ENCODE data around the gene APOBEC3A. TPM values are rescaled to one million over a fixed set of nuclear protein-coding genes. Genes with fewer than 3 reads are reported as not detected.

APOBEC3A gene
- polyA plus RNA-seq, 1 of the 3 experiments (the other 2 are of a cell fraction): not detected

GRCh38 chr22:38950527-38951295 lies 6.7 kb upstream of the APOBEC3A start:
- Histone ChIP-seq H3K27me3 (ENCODE audit: insufficient read depth) (no peaks in the 10 kb centered on the region; the same call in 1 of the 2 replicates), H3K27ac (ENCODE audit: low read depth in 2 of 2, low read length in 1 of 2) (no peak overlapping the region), H3K9me2 (no peaks in the 10 kb centered on the region), H4K20me1 (ENCODE audit: insufficient read depth) (no peaks in the 10 kb centered on the region), H3K4me1 (ENCODE audit: control insufficient read depth in 1 of 2, insufficient read depth in 2 of 2, low read depth in 1 of 2, low read length in 1 of 2) (no peaks in the 10 kb centered on the region), H3K79me2 (ENCODE audit: insufficient read depth) (no peaks in the 10 kb centered on the region), H3K4me2 (no peak overlapping the region), H3K9me3 (no peaks in the 10 kb centered on the region), H3K36me3 (replicated peaks in 1 of 2; ENCODE audit: control insufficient read depth in 1 of 2, insufficient read depth in 2 of 2, low read length in 1 of 2) (no peaks in the 10 kb centered on the region), H3K4me3 (ENCODE audit: low read depth in 2 of 2, low read length in 1 of 2) (no peak overlapping the region), H2AFZ (ENCODE audit: low read depth) (no peak overlapping the region), H3F3A (replicated peaks; ENCODE audit: insufficient read depth) (no peaks in the 10 kb centered on the region), H3K9ac (no peak overlapping the region)
- 67% methylated on average over 4 of the region's 13 CpGs for WGBS (ENCODE audit: low lambda C conversion rate)
- ChIA-PET POLR2A (no interaction called here), CTCF (interaction anchor here (1.4 to 1.6 kb wide), 2 partner anchors 9 to 23 kb away, joined by 3 read pairs; no protein-coding TSS in a partner anchor)
- no peak for TF ChIP-seq REST (IDR thresholded peaks at IDR 0.05; ENCODE audit: low read depth, low read length)
- DNase-seq: no peak

GRCh38 chr22:38951734-38952133 lies 5.7 kb upstream of the APOBEC3A start:
- ChIA-PET POLR2A (no interaction called here), CTCF (interaction anchor here (1.6 kb wide), 1 partner anchor 10 kb away, joined by 3 read pairs; no protein-coding TSS in a partner anchor)
- WGBS (ENCODE audit: low lambda C conversion rate): 89% methylated on average over 1 of the region's 2 CpGs
- H3F3A ChIP-seq (replicated peaks; ENCODE audit: insufficient read depth): no peaks in the 10 kb centered on the region
- no peak overlapping the region for H3K27ac ChIP-seq (ENCODE audit: low read depth in 2 of 2, low read length in 1 of 2)
- H3K27me3 ChIP-seq (ENCODE audit: insufficient read depth): no peaks in the 10 kb centered on the region; the same call in 1 of the 2 replicates
- no peak for DNase-seq
- H2AFZ ChIP-seq (ENCODE audit: low read depth): no peak overlapping the region
- H4K20me1 ChIP-seq (ENCODE audit: insufficient read depth): no peaks in the 10 kb centered on the region
- H3K36me3 ChIP-seq (replicated peaks in 1 of 2; ENCODE audit: control insufficient read depth in 1 of 2, insufficient read depth in 2 of 2, low read length in 1 of 2): no peaks in the 10 kb centered on the region
- H3K9me2 ChIP-seq: no peaks in the 10 kb centered on the region
- no peak overlapping the region for H3K4me3 ChIP-seq (ENCODE audit: low read depth in 2 of 2, low read length in 1 of 2)
- TF ChIP-seq YY1 (IDR thresholded peaks at IDR 0.05; ENCODE audit: low read depth) (no peak), EP300 (IDR thresholded peaks at IDR 0.05; ENCODE audit: borderline replicate concordance in 1 of 2, low read depth in 1 of 2, low read length in 1 of 2) (no peak), TAF1 (IDR thresholded peaks at IDR 0.05; ENCODE audit: borderline replicate concordance, low read depth, low read length) (no peak), GABPA (IDR thresholded peaks at IDR 0.05; ENCODE audit: low read depth) (no peak), NFIC (IDR thresholded peaks at IDR 0.05; ENCODE audit: borderline replicate concordance) (no peak), IRF3 (IDR thresholded peaks at IDR 0.05; ENCODE audit: low read depth, low read length) (no peak), TCF12 (IDR thresholded peaks at IDR 0.05) (no peak), NRF1 (IDR thresholded peaks at IDR 0.05; ENCODE audit: low read depth, low read length) (no peak), CHD2 (IDR thresholded peaks at IDR 0.05; ENCODE audit: low read length, partially characterized antibody) (no peak), RFX5 (IDR thresholded peaks at IDR 0.05; ENCODE audit: low read length) (no peak), MEF2A (IDR thresholded peaks at IDR 0.05; ENCODE audit: borderline replicate concordance, low read depth) (no peak), RAD21 (IDR thresholded peaks at IDR 0.05; ENCODE audit: low read length) (no peak), TEAD4 (IDR thresholded peaks at IDR 0.05; ENCODE audit: borderline replicate concordance, insufficient read depth) (no peak), FOSL2 (IDR thresholded peaks at IDR 0.05; ENCODE audit: borderline replicate concordance, low read depth) (no peak)
- H3K4me2 ChIP-seq: no peak overlapping the region
- no peak overlapping the region for H3K9ac ChIP-seq
- H3K9me3 ChIP-seq: no peaks in the 10 kb centered on the region
- H3K4me1 ChIP-seq (ENCODE audit: control insufficient read depth in 1 of 2, insufficient read depth in 2 of 2, low read depth in 1 of 2, low read length in 1 of 2): no peaks in the 10 kb centered on the region
- H3K79me2 ChIP-seq (ENCODE audit: insufficient read depth): no peaks in the 10 kb centered on the region
